Smooth muscle cell of trachea (primary cell): Measurements from ENCODE around the gene MPHOSPH8. TPM values are rescaled to one million over a fixed set of nuclear protein-coding genes. Genes with fewer than 3 reads are reported as not detected.

Experiments used
- total RNA-seq: library from RNA; depleted of rRNA; stranded (reverse); fragments of >200 nt; gene quantifications from 2 replicates; pipeline ENCODE4 v1.2.1, GENCODE V29; 2014

MPHOSPH8 gene
- total RNA-seq = 14.4 and 18.0 TPM in 2 replicates

GRCh38 chr13:19633479-19634255 lies at the start of gene MPHOSPH8:
MPHOSPH8 (plus strand) TSS chr13:19633659; CDS start chr13:19633749, 90 bp downstream.

Other genes starting within 250 kb of the MPHOSPH8 start
- gene TPTE2, start 72.1 kb upstream of the MPHOSPH8 start, total RNA-seq = not detected in 2 replicates
- 57.1 and 76.6 TPM in 2 replicates for gene PSPC1, start 149.3 kb downstream of the MPHOSPH8 start, total RNA-seq
- gene ZMYM5, start 230.0 kb downstream of the MPHOSPH8 start, total RNA-seq = 12.7 and 20.2 TPM in 2 replicates